Stimulated activated CD4-positive, alpha-beta T cell treated with anti-CD3 and anti-CD28 coated beads, Interleukin-15, amount 100 ng/mL, for 1 hour (primary cell): ENCODE results near the gene KCNC4.

ENCODE experiments used
- DNase-seq, 2 donors: peaks; one replicate each; pipeline ENCODE4 v3.0.0-alpha.2; 2020; ENCODE audit warnings: low read depth in 1 of 2, low spot score in 1 of 2

The KCNC4 gene

GRCh38 chr1:110209715-110210603 is at the start of gene KCNC4:
KCNC4 (plus strand) TSS chr1:110210314; CDS start chr1:110211500, 1,186 bp downstream.
- DNase-seq, result peak; percentile 82 to 85

- DNase-seq, result no peak
Observed at GRCh38 chr1:110160538-110161100, 49.5 kb upstream of the KCNC4 start.

DNA sequence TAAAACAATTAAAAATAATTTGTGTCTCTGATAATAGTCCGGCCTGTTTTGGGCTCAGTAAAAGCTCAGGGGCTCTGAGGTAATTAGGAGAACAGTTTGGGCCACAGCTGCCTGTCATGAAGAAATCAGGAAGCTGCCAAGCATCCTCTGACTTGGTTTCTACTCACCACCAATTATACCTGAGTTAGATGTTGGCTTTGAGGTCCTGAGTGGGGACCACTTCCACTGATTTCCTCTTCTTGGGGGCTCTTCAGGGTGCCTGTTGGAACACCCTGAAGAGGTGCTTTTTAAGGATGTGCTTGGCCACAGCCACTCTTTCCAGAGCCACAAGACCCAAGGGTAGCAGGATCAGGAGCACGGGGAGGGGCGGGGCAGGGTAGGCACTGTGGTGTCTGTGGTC is 48.9 kb upstream of the KCNC4 start:
- DNase-seq, result no peak

DNA sequence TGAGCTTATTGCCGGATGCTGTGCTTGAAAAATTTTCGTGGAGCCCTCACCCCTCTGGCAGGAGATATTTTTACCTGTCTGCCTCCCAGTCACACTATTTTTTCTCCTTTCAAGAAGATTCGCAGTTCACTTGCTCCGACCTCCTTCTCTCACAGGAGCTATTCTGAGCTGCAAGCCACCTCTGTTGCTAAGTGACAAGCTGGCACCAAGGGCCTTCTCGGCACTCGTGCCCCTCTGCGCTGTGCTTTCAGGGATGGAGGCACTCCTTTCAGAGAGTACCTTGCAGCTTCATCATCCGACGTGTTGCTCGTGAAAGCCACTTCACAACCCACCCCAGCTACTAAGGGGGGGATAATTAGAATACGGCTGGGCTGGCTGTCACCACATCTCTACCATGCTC is 48.3 kb upstream of the KCNC4 start:
- DNase-seq, result no peak

DNA sequence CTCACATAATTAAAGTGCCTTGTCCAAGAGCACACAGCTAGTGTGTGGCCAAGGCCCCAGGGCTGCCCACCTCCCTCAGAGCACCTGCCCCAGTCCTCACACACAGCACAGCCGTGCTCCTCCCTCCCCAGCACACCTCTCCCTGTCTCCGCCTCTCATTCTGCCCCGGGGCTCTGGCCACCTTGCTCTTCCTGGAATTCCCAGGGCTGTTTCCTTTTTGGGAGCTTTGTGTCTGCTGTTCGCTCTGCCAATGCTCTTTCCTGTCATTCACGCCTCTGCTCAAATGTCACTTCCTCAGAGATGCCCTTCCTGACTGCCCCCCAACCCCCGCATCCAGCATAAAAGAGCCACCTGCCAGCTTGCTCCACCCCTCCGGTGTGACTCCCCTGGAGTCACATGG is 46.5 kb upstream of the KCNC4 start:
- no peak for DNase-seq

DNA sequence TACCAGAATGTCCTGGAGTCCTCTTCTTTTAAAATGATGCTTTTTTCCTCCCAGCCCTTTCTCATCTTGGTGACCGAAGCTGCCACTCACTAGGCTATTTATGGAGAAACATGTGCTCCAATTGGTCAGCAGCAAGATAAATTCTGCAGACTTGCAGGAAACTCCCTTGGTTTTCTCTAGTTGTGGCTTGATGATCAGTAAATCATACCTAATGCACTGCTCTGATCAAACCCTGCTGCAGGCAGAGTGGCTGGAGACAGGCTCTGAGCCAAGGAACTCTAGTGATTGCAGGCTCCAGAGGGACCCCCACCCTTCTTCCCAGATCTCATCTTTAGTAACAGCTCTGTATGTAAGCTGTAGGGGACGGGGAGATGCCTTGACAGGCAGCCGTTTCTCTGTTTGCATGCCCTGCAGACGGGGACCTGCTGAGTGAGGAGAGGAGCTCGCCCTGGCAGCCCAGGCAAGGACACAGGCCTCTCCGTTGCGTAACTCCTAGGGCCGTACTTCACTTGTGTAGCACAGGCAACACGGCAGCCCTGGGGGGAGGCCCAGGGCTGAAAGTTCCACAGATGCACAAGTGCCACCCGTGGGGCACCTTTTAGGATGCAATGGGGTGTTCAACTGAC is 45.3 kb upstream of the KCNC4 start:
- no peak for DNase-seq

DNA sequence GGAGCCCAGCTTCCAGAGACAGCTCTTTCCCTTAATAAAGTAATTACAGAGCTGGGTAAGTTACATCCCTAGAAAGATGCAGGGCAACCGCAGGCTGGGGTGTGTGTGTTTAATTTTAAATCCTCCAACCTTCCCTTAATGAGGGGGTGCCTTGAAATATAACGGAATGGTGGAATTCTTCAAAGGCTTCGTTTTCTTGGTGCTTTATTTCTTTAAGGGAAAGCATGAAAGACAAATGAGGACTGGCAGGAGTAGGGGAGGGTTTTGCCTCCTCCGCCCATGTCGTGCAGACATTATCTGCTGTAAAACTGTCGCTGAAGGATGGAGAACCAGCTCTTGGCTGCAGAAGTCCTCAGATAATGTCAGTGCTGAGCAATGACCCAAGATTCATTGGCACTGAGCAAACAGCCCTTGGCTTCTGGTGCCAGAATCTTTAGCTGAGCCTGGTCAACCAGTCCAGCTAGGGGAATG is 44.3 kb upstream of the KCNC4 start:
- no peak for DNase-seq

GRCh38 chr1:110166861-110167260 is 43.3 kb upstream of the KCNC4 start:
- DNase-seq, result no peak

GRCh38 chr1:110170766-110171733 is 39.1 kb upstream of the KCNC4 start:
- DNase-seq, result no peak

DNA sequence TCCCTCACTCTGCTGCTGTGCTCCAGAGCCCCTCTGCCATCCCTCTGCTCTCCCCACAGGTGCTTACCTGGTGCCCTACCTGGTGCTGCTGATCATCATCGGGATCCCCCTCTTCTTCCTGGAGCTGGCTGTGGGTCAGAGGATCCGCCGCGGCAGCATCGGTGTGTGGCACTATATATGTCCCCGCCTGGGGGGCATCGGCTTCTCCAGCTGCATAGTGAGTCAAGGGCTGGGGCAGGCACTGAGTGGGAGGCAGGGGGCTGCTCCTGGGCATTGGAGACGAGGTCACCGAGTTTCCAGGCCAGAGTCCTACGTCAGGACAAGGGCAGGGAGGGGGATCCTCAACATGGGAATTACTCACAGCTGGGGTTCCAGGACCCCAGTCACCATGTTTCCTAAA is 38.1 kb upstream of the KCNC4 start:
- no peak for DNase-seq

GRCh38 chr1:110173466-110174105 is 36.5 kb upstream of the KCNC4 start:
- DNase-seq, result no peak

- DNase-seq, result no peak
Observed at GRCh38 chr1:110174961-110175360, 35.2 kb upstream of the KCNC4 start.

GRCh38 chr1:110176299-110176956 is 33.7 kb upstream of the KCNC4 start:
- DNase-seq, result no peak

DNA sequence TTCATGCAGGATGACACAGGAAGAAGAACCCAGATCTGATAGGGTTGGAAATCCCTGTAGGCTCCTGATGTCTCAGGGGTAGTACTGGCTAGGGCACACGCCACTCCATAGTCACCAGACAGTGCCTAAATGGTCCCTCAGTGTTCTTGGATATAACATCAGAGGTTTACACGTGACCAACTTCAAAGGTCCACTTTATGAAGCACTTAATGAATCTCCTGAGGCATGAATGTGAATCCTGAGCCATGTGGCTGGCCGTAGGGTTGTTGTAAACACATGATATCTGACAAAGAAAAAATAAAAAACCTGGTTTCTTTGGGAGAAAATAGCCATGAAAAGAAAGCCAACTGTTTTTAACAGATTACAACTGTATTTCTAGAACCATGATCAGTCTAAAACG is 32.3 kb upstream of the KCNC4 start:
- DNase-seq, result no peak

GRCh38 chr1:110183642-110184167 is 26.4 kb upstream of the KCNC4 start:
- no peak for DNase-seq

DNA sequence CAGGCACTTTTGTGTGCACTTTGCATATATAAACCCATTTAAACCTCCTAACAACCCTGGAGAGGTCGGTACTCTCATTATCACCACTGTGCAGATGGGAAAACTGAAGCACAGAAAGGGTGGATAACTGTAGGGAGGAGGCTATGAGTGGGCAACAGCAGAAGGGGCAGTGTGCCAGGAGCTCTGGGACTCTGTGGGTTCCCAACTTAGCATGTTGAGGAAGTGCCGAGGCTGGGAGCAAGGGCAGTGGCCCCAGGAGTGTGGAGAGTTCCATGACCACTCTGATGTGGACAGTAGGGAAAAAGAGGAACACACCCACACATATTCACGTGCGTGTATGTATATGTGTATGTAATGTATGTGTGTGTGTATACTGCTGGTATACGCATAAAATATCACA is 25.7 kb upstream of the KCNC4 start:
- DNase-seq, result no peak

GRCh38 chr1:110185181-110185580 is 24.9 kb upstream of the KCNC4 start:
- DNase-seq, result no peak

DNA sequence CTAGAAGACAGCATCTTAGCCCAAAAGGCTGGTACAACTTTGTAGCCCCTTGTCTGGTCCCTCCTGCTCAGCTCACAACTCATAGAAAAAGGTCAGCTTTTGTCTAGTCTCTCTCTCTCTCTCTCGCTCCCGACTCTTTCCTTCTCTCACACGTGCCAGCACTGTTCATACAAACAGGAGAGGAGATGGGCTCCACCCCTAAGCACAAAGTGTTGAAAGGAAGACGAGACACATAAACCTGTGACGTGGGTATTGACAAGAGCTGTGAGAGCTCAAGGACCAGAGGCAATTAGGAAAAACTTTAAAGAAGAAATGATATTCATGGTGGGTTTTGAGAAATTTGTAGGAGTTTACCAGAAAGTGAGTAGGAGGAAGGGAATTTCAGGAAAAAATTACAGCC is 23.6 kb upstream of the KCNC4 start:
- DNase-seq, result no peak

- DNase-seq, result no peak
Observed at GRCh38 chr1:110187139-110187890, 22.8 kb upstream of the KCNC4 start.
